KMS-11 (cell line): ENCODE results near the gene TMPRSS13.

Experiments used
- H2AFZ ChIP-seq: fragments of 200-600 bp; sonication (generic); 2 replicates; pipeline ENCODE4 v1.6.1; 2016; ENCODE audit warnings: antibody characterized with exemption, mixed run types, low read depth
- H3K27ac ChIP-seq: fragments of 200-600 bp; sonication (generic); 2 replicates; pipeline ENCODE4 v1.6.1; 2016; ENCODE audit warnings: mild to moderate bottlenecking, mixed run types
- H3K27me3 ChIP-seq: fragments of 200-600 bp; sonication (generic); 2 replicates; pipeline ENCODE4 v1.6.1; 2017; ENCODE audit warnings: mild to moderate bottlenecking, low read depth, mixed run types, moderate library complexity; ENCODE audit not compliant: insufficient read depth
- H3K36me3 ChIP-seq: fragments of 200-600 bp; sonication (generic); 2 replicates; pipeline ENCODE4 v1.6.1; 2017; ENCODE audit warnings: mild to moderate bottlenecking, mixed run types; ENCODE audit not compliant: insufficient read depth
- H3K4me1 ChIP-seq: fragments of 200-600 bp; sonication (generic); 2 replicates; pipeline ENCODE4 v1.6.1; 2016; ENCODE audit warnings: mild to moderate bottlenecking, low read depth, mixed run types; ENCODE audit not compliant: poor library complexity, severe bottlenecking
- H3K4me2 ChIP-seq: fragments of 200-600 bp; sonication (generic); 2 replicates; pipeline ENCODE4 v1.7.0; 2016; ENCODE audit warnings: mild to moderate bottlenecking, mixed run types
- H3K4me3 ChIP-seq: fragments of 200-600 bp; sonication (generic); IDR thresholded peaks from 2 replicates; pipeline ENCODE4 v1.6.1; 2017; ENCODE audit warnings: low read depth, low read length, mixed read lengths; ENCODE audit not compliant: insufficient read depth
- H3K79me2 ChIP-seq: fragments of 200-600 bp; sonication (generic); 2 replicates; pipeline ENCODE4 v1.6.1; 2016; ENCODE audit warnings: low read depth, mixed run types; ENCODE audit not compliant: insufficient read depth
- H3K9ac ChIP-seq: fragments of 200-600 bp; sonication (generic); 2 replicates; pipeline ENCODE4 v1.6.1; 2016; ENCODE audit warnings: mild to moderate bottlenecking, mixed run types
- H4K20me1 ChIP-seq: fragments of 200-600 bp; sonication (generic); 2 replicates; pipeline ENCODE4 v1.6.1; 2016; ENCODE audit warnings: mild to moderate bottlenecking, mixed run types; ENCODE audit not compliant: insufficient read depth
- TF ChIP-seq, protein P1 (sequence below): fragments of 200-600 bp; sonication (generic); conservative IDR thresholded peaks from 2 replicates; pipeline ENCODE4 v1.6.1; 2017; ENCODE audit warnings: low read depth, mild to moderate bottlenecking, antibody characterized with exemption, low read length, moderate library complexity, mixed read lengths

Gene TMPRSS13

DNA sequence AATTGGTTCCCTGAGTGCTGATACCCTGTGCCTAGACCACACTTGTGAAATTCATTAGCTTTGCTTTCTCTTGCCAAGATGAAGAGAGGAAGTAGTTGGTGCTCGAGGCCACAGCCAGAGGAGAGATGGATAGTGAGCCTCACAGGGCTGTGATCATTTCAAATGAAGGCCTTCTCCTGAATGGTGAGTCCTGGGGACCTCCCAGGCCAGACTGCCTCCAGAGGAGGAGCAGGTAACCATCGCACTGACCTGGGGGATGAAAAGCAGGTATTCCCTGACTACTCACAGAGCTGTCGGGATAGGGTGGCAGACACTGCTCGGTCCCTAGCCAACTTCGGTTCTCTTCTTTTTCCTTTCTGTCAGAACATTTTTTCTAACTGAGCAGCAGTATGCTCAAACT, 48.0 kb downstream of the TMPRSS13 start:
- Histone ChIP-seq H3K4me2 (no peak overlapping the region), H2AFZ (no peak overlapping the region), H3K27me3 (no peaks in the 10 kb centered on the region), H3K36me3 (no peaks in the 10 kb centered on the region), H3K4me1 (no peaks in the 10 kb centered on the region), H3K4me3 (no peak overlapping the region), H3K79me2 (no peaks in the 10 kb centered on the region), H4K20me1 (no peaks in the 10 kb centered on the region), H3K27ac (no peak overlapping the region), H3K9ac (no peak overlapping the region)
- TF ChIP-seq, protein P1, sequence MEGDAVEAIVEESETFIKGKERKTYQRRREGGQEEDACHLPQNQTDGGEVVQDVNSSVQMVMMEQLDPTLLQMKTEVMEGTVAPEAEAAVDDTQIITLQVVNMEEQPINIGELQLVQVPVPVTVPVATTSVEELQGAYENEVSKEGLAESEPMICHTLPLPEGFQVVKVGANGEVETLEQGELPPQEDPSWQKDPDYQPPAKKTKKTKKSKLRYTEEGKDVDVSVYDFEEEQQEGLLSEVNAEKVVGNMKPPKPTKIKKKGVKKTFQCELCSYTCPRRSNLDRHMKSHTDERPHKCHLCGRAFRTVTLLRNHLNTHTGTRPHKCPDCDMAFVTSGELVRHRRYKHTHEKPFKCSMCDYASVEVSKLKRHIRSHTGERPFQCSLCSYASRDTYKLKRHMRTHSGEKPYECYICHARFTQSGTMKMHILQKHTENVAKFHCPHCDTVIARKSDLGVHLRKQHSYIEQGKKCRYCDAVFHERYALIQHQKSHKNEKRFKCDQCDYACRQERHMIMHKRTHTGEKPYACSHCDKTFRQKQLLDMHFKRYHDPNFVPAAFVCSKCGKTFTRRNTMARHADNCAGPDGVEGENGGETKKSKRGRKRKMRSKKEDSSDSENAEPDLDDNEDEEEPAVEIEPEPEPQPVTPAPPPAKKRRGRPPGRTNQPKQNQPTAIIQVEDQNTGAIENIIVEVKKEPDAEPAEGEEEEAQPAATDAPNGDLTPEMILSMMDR: no peak

DNA sequence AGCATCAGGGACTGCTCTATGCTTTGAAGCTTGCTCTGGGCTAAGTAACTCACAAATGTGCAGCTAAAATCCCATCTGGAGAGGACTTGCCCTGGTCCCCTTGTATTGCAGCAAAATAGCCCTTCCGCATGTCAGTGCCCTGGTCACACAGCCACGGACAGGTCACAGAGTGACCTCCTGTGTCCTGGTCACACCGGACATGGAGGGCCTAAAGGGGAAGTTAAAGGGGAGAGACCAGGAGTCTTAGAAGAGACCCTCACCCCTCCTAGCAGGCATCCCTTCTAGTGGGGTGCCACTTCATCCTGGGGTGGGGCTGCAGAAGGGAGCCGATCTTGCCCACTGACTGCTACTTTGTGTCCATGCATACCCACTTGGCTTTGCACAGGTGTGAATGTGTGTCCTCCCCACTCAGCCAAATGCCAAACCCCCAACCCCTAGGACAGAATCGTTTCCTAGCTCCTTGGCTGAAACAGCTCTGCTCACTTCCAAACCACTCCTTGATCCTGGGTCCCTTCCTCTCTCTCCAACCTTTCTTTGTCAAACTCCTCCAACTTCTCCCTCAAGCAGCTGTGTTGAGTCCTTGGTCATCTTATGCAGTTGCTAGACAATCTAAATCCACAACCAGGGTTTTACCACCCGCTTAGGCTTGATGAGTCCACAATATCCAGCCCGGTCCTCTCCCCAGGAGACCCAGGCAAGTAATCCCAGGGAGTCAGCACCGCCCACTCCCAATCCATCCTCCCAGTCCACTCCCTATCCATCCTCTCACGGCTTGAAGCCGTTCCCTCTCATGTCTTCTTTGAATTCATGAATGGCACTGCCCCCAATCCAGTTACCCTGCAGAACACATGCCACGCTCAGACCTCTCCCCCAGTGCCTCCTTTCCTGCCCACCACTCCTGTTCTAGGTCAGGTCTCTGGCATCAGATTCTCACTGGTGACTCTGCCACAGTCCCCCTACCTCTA, 49.4 kb downstream of the TMPRSS13 start:
- TF ChIP-seq, protein P1: no peak
- Histone ChIP-seq H3K9ac (no peak overlapping the region), H3K4me3 (no peak overlapping the region), H3K27me3 (no peaks in the 10 kb centered on the region), H4K20me1 (no peaks in the 10 kb centered on the region), H3K27ac (no peak overlapping the region), H3K36me3 (no peaks in the 10 kb centered on the region), H3K4me2 (no peak overlapping the region), H3K4me1 (no peaks in the 10 kb centered on the region), H3K79me2 (no peaks in the 10 kb centered on the region), H2AFZ (no peak overlapping the region)

DNA sequence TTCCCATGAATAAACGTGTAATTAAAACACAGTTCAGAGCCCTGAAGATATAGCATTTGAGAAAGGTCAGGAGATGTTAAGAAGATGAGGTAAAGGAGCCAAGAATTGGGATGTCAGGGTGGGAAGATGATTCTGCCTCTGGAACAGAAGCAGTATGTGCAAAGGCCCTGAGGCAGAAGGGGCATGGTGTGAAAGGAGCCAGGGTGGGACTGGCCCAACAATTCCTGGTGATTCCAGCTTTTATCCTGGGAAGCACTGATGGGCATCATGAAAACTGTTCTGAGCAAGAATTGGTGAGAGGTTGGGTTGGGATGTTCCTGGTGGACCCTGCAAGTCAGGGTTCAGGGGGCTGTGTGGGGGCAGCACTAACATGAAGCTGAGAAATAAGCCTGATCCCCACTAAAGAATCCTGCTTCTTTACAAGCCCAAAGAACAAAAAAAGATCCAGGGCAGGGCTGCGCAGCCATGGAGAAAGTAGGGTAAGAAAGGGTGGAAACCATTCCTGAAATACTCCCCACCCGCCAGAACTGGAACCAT, 50.2 kb downstream of the TMPRSS13 start:
- Histone ChIP-seq H3K27me3 (no peaks in the 10 kb centered on the region), H3K4me2 (no peak overlapping the region), H3K79me2 (no peaks in the 10 kb centered on the region), H3K4me1 (no peaks in the 10 kb centered on the region), H3K27ac (no peak overlapping the region), H2AFZ (no peak overlapping the region), H3K36me3 (no peaks in the 10 kb centered on the region), H3K4me3 (no peak overlapping the region), H3K9ac (no peak overlapping the region), H4K20me1 (no peaks in the 10 kb centered on the region)
- TF ChIP-seq, protein P1: no peak

DNA sequence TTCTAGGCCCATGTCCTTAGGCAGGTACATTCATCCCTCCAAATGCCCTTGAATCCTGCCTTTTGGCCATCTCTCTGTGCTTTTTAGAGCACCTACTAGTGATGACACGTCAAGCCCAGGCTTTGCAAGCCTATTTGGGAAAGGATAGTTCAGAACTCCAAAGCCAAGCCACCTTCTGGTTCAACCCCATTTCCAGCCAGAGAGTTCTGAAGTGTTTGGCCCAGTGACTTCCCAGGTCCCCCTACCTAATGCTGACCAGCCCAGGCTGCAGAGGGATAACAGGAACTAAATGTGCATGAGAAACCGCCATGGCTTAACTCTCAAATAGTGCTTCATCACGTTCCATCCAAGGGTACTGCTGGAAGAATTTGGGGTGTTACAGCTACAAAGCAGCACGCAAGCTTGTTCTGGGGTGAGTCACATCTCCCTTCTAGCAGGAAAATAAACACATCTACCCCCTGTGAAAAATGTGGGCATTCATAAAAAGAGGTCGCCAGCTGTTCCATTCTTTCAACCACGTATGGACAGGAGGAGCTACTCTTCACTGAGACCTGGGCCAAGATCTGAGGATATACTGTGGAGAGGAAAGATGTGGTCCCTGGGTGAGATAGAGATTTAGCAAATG, 50.8 kb downstream of the TMPRSS13 start:
- H3K36me3 ChIP-seq: no peaks in the 10 kb centered on the region
- H3K4me2 ChIP-seq: no peak overlapping the region
- TF ChIP-seq, protein P1: no peak
- peaks cover under 1% of the 10 kb centered on the region for H3K4me1 ChIP-seq
- H3K4me3 ChIP-seq: no peak overlapping the region
- no peaks in the 10 kb centered on the region for H3K27me3 ChIP-seq
- H4K20me1 ChIP-seq: no peaks in the 10 kb centered on the region
- H3K27ac ChIP-seq: no peak overlapping the region
- no peaks in the 10 kb centered on the region for H3K79me2 ChIP-seq
- no peak overlapping the region for H2AFZ ChIP-seq
- no peak overlapping the region for H3K9ac ChIP-seq
